GM21717 (cell line): ENCODE data around the gene RBMS3.
"Not testable (repeated sequence)": the region's sequence is repeated elsewhere in the genome, so short reads cannot be mapped to it uniquely, and the experiment has no call there.

Source experiments
- ATAC-seq: cut with Tn5 transposase; IDR thresholded peaks from one replicate; pipeline ENCODE4 v1.9.1; 2021; ENCODE audit warnings: mild to moderate bottlenecking, moderate library complexity; ENCODE audit not compliant: unreplicated experiment

RBMS3 gene

GRCh38 chr3:29759411-29760225 lies 478.7 kb downstream of the RBMS3 start:
- no peak for ATAC-seq

- ATAC-seq = no peak
Observed at GRCh38 chr3:29760226-29760685, 479.4 kb downstream of the RBMS3 start.

- ATAC-seq = no peak
Observed at GRCh38 chr3:29761517-29761916, 480.6 kb downstream of the RBMS3 start.

GRCh38 chr3:29763115-29763514 lies 482.2 kb downstream of the RBMS3 start:
- ATAC-seq = no peak

- ATAC-seq = no peak
Observed at GRCh38 chr3:29764041-29764440, 483.2 kb downstream of the RBMS3 start.

GRCh38 chr3:29764603-29765254 lies 483.9 kb downstream of the RBMS3 start:
- ATAC-seq = no peak

GRCh38 chr3:29771602-29772001 lies 490.7 kb downstream of the RBMS3 start:
- ATAC-seq = no peak

GRCh38 chr3:29772436-29772835 lies 491.6 kb downstream of the RBMS3 start:
- no peak for ATAC-seq

GRCh38 chr3:29773481-29773880 lies 492.6 kb downstream of the RBMS3 start:
- no peak for ATAC-seq

- ATAC-seq = no peak
Observed at GRCh38 chr3:29775340-29775739, 494.5 kb downstream of the RBMS3 start.

GRCh38 chr3:29777869-29778268 lies 497.0 kb downstream of the RBMS3 start:
- ATAC-seq = no peak

- ATAC-seq = no peak
Observed at GRCh38 chr3:29789686-29790085, 508.8 kb downstream of the RBMS3 start.

GRCh38 chr3:29796808-29797207 lies 515.9 kb downstream of the RBMS3 start:
- no peak for ATAC-seq

- no peak for ATAC-seq
Observed at GRCh38 chr3:29802057-29802456, 521.2 kb downstream of the RBMS3 start.

GRCh38 chr3:29804044-29804443 lies 523.2 kb downstream of the RBMS3 start:
- no peak for ATAC-seq

GRCh38 chr3:29805757-29806156 lies 524.9 kb downstream of the RBMS3 start:
- no peak for ATAC-seq

- ATAC-seq = not testable (repeated sequence)
Observed at GRCh38 chr3:29808324-29808723, 527.5 kb downstream of the RBMS3 start.

GRCh38 chr3:29822071-29822470 lies 541.2 kb downstream of the RBMS3 start:
- no peak for ATAC-seq

GRCh38 chr3:29823233-29823632 lies 542.4 kb downstream of the RBMS3 start:
- no peak for ATAC-seq

- ATAC-seq = no peak
Observed at GRCh38 chr3:29826712-29827111, 545.8 kb downstream of the RBMS3 start.

- ATAC-seq = no peak
Observed at GRCh38 chr3:29827756-29828155, 546.9 kb downstream of the RBMS3 start.

- ATAC-seq = no peak
Observed at GRCh38 chr3:29829340-29829739, 548.5 kb downstream of the RBMS3 start.
